HG02840 (cell line): Measurements from ENCODE around the gene TIA1.
"Not testable (repeated sequence)": the region's sequence is repeated elsewhere in the genome, so short reads cannot be mapped to it uniquely, and the experiment has no call there.

Experiments used
- ATAC-seq: cut with Tn5 transposase; IDR thresholded peaks from one replicate; pipeline ENCODE4 v1.9.1; 2021; ENCODE audit warnings: mild to moderate bottlenecking, moderate library complexity, moderate number of reproducible peaks; ENCODE audit not compliant: unreplicated experiment, low FRiP score

The TIA1 gene

DNA sequence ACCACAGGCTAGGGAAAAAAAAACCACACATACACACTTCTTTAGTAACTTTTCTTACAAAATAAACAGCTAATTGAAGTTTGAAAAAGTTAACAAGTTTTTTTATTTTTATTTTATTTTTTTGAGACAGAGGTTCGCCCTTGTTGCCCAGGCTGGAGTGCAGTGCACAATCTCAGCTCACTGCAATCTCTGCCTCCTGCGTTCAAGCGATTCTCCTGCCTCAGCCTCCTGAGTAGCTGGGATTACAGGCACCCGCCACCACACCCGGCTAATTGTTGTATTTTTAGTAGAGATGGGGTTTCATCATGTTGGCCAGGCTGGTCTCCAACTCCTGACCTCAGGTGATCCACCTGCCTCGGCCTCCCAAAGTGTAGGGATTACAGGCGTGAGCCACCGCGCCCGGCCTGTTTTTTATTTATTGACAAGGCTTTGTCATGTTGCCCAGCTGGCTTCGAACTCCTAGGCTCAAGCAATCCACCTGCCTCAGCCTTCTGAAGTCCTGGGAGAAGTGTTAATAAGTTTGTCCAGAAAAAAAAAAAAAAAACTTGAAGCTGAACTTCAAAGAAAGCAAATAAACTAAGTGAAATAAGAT lies 78.7 kb downstream of the TIA1 start:
- ATAC-seq = not testable (repeated sequence)

DNA sequence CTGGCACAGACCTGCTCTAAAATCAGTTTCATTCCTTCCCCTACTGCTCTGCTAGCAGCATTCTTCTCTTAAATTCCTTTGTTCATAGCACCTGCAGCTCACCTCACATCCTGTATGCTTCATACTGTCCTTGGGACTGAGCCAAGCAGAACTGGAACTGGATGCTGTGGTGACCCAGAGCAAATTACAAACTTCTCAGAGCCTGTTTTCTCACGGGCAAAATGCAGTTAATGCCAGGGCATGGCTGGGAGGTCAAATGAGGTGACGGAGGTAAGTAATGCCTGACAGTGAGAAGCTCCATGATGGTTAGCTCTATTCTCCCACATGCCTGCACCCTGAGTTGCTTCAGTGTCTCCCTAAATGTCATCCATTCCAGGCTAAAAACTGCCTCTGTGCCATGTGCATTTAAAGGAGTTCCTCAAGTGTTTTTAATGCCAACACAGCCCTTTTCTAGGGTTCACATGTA lies 87.3 kb downstream of the TIA1 start:
- no peak for ATAC-seq

DNA sequence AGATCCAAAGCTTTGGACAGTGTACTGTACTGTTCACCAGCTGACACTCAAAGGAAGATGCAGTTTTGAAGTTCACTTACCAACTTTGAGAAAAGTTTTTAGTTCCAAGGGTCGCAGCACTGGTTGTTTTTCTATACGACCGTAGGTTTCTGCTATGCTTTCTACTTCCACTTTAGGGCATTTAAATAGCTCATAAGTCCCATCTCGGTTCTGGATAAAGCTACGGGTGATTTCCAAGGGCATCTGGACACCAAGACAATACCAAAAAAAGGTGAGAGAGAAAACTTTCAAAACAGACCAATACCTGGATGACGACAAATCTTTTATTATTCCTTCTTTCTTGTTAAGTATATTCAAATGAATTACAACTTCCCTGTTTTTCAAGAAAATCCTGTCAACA lies 87.9 kb downstream of the TIA1 start:
- no peak for ATAC-seq
